PC-3 (cell line): ENCODE results near the gene TRMU.

Experiments
- EZH2 ChIP-seq: fragments of 300-600 bp; sonication (generic); IDR thresholded peaks from one replicate; pipeline ENCODE4 v1.6.1; 2017; ENCODE audit warnings: antibody characterized with exemption, mild to moderate bottlenecking, low read length; ENCODE audit not compliant: unreplicated experiment
- TF ChIP-seq, protein P1 (sequence below): fragments of 300-600 bp; sonication (generic); conservative IDR thresholded peaks from 2 replicates; pipeline ENCODE4 v1.5.1; 2017; ENCODE audit warnings: antibody characterized with exemption, low read depth, mild to moderate bottlenecking, low read length

DNA sequence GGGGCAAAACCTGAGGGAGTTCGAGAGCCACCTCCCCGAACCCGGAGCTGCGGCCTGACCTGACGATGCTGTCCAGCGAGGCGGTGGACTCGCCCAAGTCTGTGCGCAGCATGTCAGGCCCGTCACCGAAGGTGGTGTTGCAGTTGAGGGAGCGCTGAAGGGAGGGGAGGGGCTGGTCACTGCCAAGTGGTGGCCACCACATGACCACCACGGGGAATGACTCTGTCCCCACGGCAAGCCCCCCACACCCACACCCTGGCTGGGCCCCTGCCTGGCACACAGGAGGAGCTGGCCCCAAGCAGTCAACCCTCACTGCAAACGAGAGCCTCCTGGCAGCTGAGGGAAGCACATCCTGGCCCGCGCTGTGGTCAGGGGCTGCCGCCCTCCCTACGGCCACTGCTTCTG is 30.8 kb downstream of the TRMU start:
- TF ChIP-seq, protein P1, sequence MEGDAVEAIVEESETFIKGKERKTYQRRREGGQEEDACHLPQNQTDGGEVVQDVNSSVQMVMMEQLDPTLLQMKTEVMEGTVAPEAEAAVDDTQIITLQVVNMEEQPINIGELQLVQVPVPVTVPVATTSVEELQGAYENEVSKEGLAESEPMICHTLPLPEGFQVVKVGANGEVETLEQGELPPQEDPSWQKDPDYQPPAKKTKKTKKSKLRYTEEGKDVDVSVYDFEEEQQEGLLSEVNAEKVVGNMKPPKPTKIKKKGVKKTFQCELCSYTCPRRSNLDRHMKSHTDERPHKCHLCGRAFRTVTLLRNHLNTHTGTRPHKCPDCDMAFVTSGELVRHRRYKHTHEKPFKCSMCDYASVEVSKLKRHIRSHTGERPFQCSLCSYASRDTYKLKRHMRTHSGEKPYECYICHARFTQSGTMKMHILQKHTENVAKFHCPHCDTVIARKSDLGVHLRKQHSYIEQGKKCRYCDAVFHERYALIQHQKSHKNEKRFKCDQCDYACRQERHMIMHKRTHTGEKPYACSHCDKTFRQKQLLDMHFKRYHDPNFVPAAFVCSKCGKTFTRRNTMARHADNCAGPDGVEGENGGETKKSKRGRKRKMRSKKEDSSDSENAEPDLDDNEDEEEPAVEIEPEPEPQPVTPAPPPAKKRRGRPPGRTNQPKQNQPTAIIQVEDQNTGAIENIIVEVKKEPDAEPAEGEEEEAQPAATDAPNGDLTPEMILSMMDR, result no peak
- no peak for TF ChIP-seq EZH2
